Activated CD4-positive, alpha-beta T cell treated with anti-CD3 and anti-CD28 coated beads, Interleukin-2, amount 50 U/mL, for 4 hours (primary cell): ENCODE results near the gene CYP11A1.

Experiments used
- DNase-seq, 2 experiments: peaks; one replicate each; pipeline ENCODE4 v3.0.0-alpha.2; 2020

CYP11A1 gene

GRCh38 chr15:74367296-74367854 is at the start of gene CYP11A1:
Gene CYP11A1, minus strand, starts transcription at chr15:74367646. Its CDS starts 61 bp downstream, at chr15:74367585.
- no peak for DNase-seq

GRCh38 chr15:74417225-74417624 is 49.8 kb upstream of the CYP11A1 start:
- DNase-seq: no peak

GRCh38 chr15:74415966-74416916 is 48.8 kb upstream of the CYP11A1 start:
- no peak for DNase-seq

GRCh38 chr15:74414603-74415338 is 47.3 kb upstream of the CYP11A1 start:
- no peak for DNase-seq

- no peak for DNase-seq
Observed at GRCh38 chr15:74414081-74414580, 46.7 kb upstream of the CYP11A1 start.

- DNase-seq: no peak
Observed at GRCh38 chr15:74413350-74414080, 46.1 kb upstream of the CYP11A1 start.

GRCh38 chr15:74412159-74412558 is 44.7 kb upstream of the CYP11A1 start:
- DNase-seq: no peak

GRCh38 chr15:74411686-74412085 is 44.2 kb upstream of the CYP11A1 start:
- no peak for DNase-seq

- no peak for DNase-seq
Observed at GRCh38 chr15:74410502-74410901, 43.1 kb upstream of the CYP11A1 start.

GRCh38 chr15:74409225-74409624 is 41.8 kb upstream of the CYP11A1 start:
- DNase-seq: no peak

GRCh38 chr15:74408815-74409214 is 41.4 kb upstream of the CYP11A1 start:
- DNase-seq: no peak

GRCh38 chr15:74408385-74408784 is 40.9 kb upstream of the CYP11A1 start:
- DNase-seq: no peak

GRCh38 chr15:74406992-74407705 is 39.7 kb upstream of the CYP11A1 start:
- DNase-seq: no peak

- DNase-seq: no peak
Observed at GRCh38 chr15:74406517-74406916, 39.1 kb upstream of the CYP11A1 start.

- no peak for DNase-seq
Observed at GRCh38 chr15:74405823-74406222, 38.4 kb upstream of the CYP11A1 start.

- DNase-seq: no peak
Observed at GRCh38 chr15:74403991-74404563, 36.6 kb upstream of the CYP11A1 start.

GRCh38 chr15:74403588-74403919 is 36.1 kb upstream of the CYP11A1 start:
- DNase-seq: no peak

GRCh38 chr15:74402873-74403587 is 35.6 kb upstream of the CYP11A1 start:
- peak; percentile 72 to 75 for DNase-seq

GRCh38 chr15:74402337-74402841 is 34.9 kb upstream of the CYP11A1 start:
- DNase-seq: no peak

- no peak for DNase-seq
Observed at GRCh38 chr15:74400915-74401757, 33.7 kb upstream of the CYP11A1 start.
